Spleen (tissue), 7 donors: ENCODE measurements around the gene SSR3.

ENCODE experiments used
- CTCF ChIP-seq, 11 experiments: fragments of 200-600 bp in 7 of 11; fragments of 450-650 bp in 4 of 11; sonication (generic) in 4 of 11; IDR thresholded peaks in 8 of 11; conservative IDR thresholded peaks in 3 of 11; 1 replicate in 7 of 11; 2 replicates in 4 of 11; pipeline versions ENCODE4 v1.4.0 to v1.8.0; 2016 to 2021; ENCODE audit warnings: antibody characterized with exemption in 11 of 11, inconsistent platforms in 4 of 11, mild to moderate bottlenecking in 1 of 11
- POLR2A ChIP-seq, 3 donors: fragments of 450-650 bp; IDR thresholded peaks; one replicate each; pipeline ENCODE4 v1.5.1; 2017; ENCODE audit warnings: antibody characterized with exemption in 3 of 3, mild to moderate bottlenecking in 1 of 3
- POLR2AphosphoS5 ChIP-seq, 3 donors: sonication (generic); formaldehyde crosslinking; IDR thresholded peaks; one replicate each; pipeline ENCODE4 v1.5.1; 2017; ENCODE audit warnings: antibody characterized with exemption in 3 of 3
- donor health status: DM: no; HTN: no; CAD: no; lungs with moderate emphysema.
- donor health status: DM: no; HTN: no; CAD: no.
- donor health status: DM: no; HTN: no; CAD: no.

GRCh38 chr3:156561533-156561932, 6.6 kb upstream of the SSR3 start:
- TF ChIP-seq POLR2A (IDR thresholded peaks at IDR 0.05): no peak
- TF ChIP-seq CTCF (IDR thresholded peaks at IDR 0.05 in 8 of 11, conservative IDR thresholded peaks at IDR 0.05 in 3 of 11): no peak
- no peak for TF ChIP-seq POLR2AphosphoS5 (IDR thresholded peaks at IDR 0.05)
